ENCODE data around the gene UBE2L6.

GRCh38 chr11:57530215-57530595 lies 37.3 kb downstream of the UBE2L6 start:
- TF ChIP-seq CTCF (conservative IDR thresholded peaks at IDR 0.05 in 1 of 2, IDR thresholded peaks at IDR 0.05 in 1 of 2; ENCODE audit: extremely low read depth in 1 of 2, insufficient read depth in 1 of 2, low read depth in 1 of 2, low read length in 2 of 2) (no peak), EZH2 (IDR thresholded peaks at IDR 0.05; ENCODE audit: borderline replicate concordance, low read length) (no peak)

All from mammary epithelial cell (primary cell).